Measurements from ENCODE around the gene TACR1.
"Not testable (repeated sequence)": the region's sequence is repeated elsewhere in the genome, so short reads cannot be mapped to it uniquely, and the experiment has no call there.

Gene TACR1

GRCh38 chr2:75199428-75200011 is at the start of gene TACR1:
Gene TACR1 (minus strand): TSS chr2:75199520. CDS start chr2:75198934, 586 bp downstream.
- in situ Hi-C loops (cut with MboI; ENCODE audit: low sequenced_read_pairs), result no loop called here

- in situ Hi-C loops (cut with MboI; ENCODE audit: low sequenced_read_pairs), result not testable (repeated sequence)
Measured at GRCh38 chr2:75248581-75248980, 49.3 kb upstream of the TACR1 start.

GRCh38 chr2:75246441-75247167 is 47.3 kb upstream of the TACR1 start:
- in situ Hi-C loops (cut with MboI; ENCODE audit: low sequenced_read_pairs), result no loop called here

- in situ Hi-C loops (cut with MboI; ENCODE audit: low sequenced_read_pairs), result no loop called here
Measured at GRCh38 chr2:75243219-75243618, 43.9 kb upstream of the TACR1 start.

- in situ Hi-C loops (cut with MboI; ENCODE audit: low sequenced_read_pairs), result no loop called here
Measured at GRCh38 chr2:75241696-75242095, 42.4 kb upstream of the TACR1 start.

- in situ Hi-C loops (cut with MboI; ENCODE audit: low sequenced_read_pairs), result no loop called here
Measured at GRCh38 chr2:75238670-75239330, 39.5 kb upstream of the TACR1 start.

- in situ Hi-C loops (cut with MboI; ENCODE audit: low sequenced_read_pairs), result no loop called here
Measured at GRCh38 chr2:75237296-75237695, 38.0 kb upstream of the TACR1 start.

- in situ Hi-C loops (cut with MboI; ENCODE audit: low sequenced_read_pairs), result no loop called here
Measured at GRCh38 chr2:75233965-75234364, 34.6 kb upstream of the TACR1 start.

GRCh38 chr2:75226617-75227016 is 27.3 kb upstream of the TACR1 start:
- in situ Hi-C loops (cut with MboI; ENCODE audit: low sequenced_read_pairs), result no loop called here

GRCh38 chr2:75226099-75226498 is 26.8 kb upstream of the TACR1 start:
- in situ Hi-C loops (cut with MboI; ENCODE audit: low sequenced_read_pairs), result no loop called here

GRCh38 chr2:75224636-75225094 is 25.3 kb upstream of the TACR1 start:
- in situ Hi-C loops (cut with MboI; ENCODE audit: low sequenced_read_pairs), result no loop called here

- in situ Hi-C loops (cut with MboI; ENCODE audit: low sequenced_read_pairs), result no loop called here
Measured at GRCh38 chr2:75222527-75222926, 23.2 kb upstream of the TACR1 start.

GRCh38 chr2:75221862-75222261 is 22.5 kb upstream of the TACR1 start:
- in situ Hi-C loops (cut with MboI; ENCODE audit: low sequenced_read_pairs), result no loop called here

- in situ Hi-C loops (cut with MboI; ENCODE audit: low sequenced_read_pairs), result not testable (repeated sequence)
Measured at GRCh38 chr2:75219213-75219612, 19.9 kb upstream of the TACR1 start.

GRCh38 chr2:75211266-75211770 is 12.0 kb upstream of the TACR1 start:
- in situ Hi-C loops (cut with MboI; ENCODE audit: low sequenced_read_pairs), result no loop called here

- in situ Hi-C loops (cut with MboI; ENCODE audit: low sequenced_read_pairs), result no loop called here
Measured at GRCh38 chr2:75210409-75210808, 11.1 kb upstream of the TACR1 start.

GRCh38 chr2:75208738-75209137 is 9.4 kb upstream of the TACR1 start:
- in situ Hi-C loops (cut with MboI; ENCODE audit: low sequenced_read_pairs), result no loop called here

GRCh38 chr2:75204833-75205232 is 5.5 kb upstream of the TACR1 start:
- in situ Hi-C loops (cut with MboI; ENCODE audit: low sequenced_read_pairs), result no loop called here

- in situ Hi-C loops (cut with MboI; ENCODE audit: low sequenced_read_pairs), result no loop called here
Measured at GRCh38 chr2:75202359-75202758, 3.0 kb upstream of the TACR1 start.

GRCh38 chr2:75200140-75201096 is 1.1 kb upstream of the TACR1 start:
- in situ Hi-C loops (cut with MboI; ENCODE audit: low sequenced_read_pairs), result no loop called here

Data from HL-60/S4 treated with phorbol 12-myristate 13-acetate at 8.2 ng/mL for 4 days and 3 days (cell line).